Left renal cortex interstitium (tissue), 4 donors: ENCODE data around the gene MED13L. TPM values are rescaled to one million over a fixed set of nuclear protein-coding genes. Genes with fewer than 3 reads are reported as not detected.
"Not testable (repeated sequence)": the region's sequence is repeated elsewhere in the genome, so short reads cannot be mapped to it uniquely, and the experiment has no call there.

Source experiments
- DNase-seq, 4 donors: peaks; one replicate each; pipeline ENCODE4 v3.0.0-alpha.2; 2013; ENCODE audit warnings: low read depth in 4 of 4, low spot score in 2 of 4, missing footprints in 1 of 4
- polyA plus RNA-seq, 4 donors: library from polyadenylated mRNA; unstranded; fragments of 120-200 nt; gene quantifications; one replicate each; pipeline ENCODE4 v1.2.1, GENCODE V29; 2013; ENCODE audit not compliant: insufficient read length in 4 of 4

MED13L gene
- polyA plus RNA-seq, 4 donors: 66.8 to 88.0 (median 75.5) TPM

GRCh38 chr12:116304621-116305020 is 27.1 kb upstream of the MED13L start:
- no peak for DNase-seq

DNA sequence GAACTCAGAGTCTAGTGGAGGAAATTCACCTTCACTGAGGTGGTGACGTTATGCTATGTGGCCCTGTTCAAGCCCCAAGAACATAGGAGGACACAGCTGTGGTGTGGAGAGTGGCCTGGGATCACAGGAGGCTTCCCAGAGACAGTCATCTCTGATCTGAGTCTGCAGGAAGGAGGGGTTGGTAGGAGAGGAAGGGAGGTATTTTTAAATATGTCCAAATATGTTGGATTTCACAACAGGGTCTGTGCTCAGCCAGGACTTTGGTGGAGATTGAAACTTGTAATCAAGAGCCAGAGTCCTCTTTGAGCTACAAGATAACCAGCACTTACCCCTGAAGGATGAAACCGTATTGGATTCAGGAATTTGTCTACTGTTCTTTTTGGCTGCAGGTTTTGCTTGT is 26.4 kb upstream of the MED13L start:
- no peak for DNase-seq

- DNase-seq: no peak
These were observed 25.6 kb upstream of the MED13L start for GRCh38 chr12:116303066-116303465.

- DNase-seq: no peak
These were observed 24.9 kb upstream of the MED13L start for GRCh38 chr12:116302166-116303058.

- DNase-seq: no peak
These were observed 24.1 kb upstream of the MED13L start for GRCh38 chr12:116301621-116302020.

- DNase-seq: no peak
These were observed 22.3 kb upstream of the MED13L start for GRCh38 chr12:116299665-116300328.

DNA sequence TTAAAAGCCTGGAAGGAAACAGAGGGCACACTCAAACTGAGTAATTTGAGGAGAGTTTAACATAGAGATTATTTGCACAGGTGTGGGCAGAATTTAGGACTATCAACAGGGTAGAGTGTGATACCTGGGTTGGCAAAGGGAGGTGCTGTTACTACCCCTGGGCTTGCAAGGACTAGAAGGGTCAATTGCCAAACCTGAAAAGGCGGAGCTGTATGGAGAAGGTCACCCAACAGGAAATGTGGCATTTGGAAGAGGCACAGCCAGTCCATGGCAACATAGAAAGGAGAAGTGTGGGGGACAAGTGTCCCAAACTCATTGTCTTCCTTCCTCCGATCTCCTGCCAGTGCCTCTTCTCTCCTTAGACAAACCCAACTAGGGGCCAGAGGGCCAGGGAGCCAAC is 21.6 kb upstream of the MED13L start:
- DNase-seq: no peak

GRCh38 chr12:116298578-116298977 is 21.1 kb upstream of the MED13L start:
- no peak for DNase-seq

- no peak for DNase-seq
These were observed 19.8 kb upstream of the MED13L start for GRCh38 chr12:116297224-116297834.

DNA sequence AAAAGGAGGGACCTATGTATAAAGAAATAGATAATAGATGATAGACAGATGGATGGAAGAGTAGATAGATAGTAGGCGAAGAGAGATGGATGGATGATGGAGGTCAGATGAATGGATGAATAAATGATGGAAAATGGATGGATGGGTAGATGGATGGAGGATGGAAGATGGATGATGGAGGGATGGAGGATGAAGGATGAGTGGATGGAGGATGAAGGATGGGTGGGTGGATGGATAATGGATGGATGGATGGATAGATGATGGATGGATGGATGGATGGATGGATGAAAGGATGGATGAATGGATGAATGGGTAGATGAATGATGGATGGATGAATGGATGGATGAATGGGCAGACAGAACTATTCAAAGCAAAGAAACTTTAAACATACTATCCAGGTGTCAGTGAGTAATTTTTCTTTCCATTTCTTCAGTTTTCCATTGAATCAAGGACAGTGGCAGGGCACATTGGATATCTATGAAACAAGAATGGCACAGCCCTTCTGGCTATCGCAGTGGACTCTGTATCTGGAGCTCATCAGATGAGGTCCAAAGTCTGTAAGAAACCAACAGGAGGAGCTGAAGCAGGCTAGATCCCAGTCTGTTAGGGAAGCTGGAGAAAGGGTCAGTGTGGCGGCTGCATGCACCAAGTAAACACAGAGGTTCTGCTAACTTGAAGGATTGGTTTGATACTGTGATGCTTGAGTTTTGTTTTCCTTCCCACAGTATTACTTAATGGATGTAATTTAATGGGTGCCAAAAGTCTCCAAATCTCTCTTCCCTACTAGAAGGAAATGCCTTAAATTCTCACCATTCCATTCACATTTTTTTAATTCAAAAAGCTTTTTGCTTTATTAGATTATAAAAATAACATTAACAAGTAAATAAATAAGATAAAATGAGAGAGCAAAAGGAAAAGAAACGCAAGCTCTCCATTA is 18.1 kb upstream of the MED13L start:
- no peak for DNase-seq

DNA sequence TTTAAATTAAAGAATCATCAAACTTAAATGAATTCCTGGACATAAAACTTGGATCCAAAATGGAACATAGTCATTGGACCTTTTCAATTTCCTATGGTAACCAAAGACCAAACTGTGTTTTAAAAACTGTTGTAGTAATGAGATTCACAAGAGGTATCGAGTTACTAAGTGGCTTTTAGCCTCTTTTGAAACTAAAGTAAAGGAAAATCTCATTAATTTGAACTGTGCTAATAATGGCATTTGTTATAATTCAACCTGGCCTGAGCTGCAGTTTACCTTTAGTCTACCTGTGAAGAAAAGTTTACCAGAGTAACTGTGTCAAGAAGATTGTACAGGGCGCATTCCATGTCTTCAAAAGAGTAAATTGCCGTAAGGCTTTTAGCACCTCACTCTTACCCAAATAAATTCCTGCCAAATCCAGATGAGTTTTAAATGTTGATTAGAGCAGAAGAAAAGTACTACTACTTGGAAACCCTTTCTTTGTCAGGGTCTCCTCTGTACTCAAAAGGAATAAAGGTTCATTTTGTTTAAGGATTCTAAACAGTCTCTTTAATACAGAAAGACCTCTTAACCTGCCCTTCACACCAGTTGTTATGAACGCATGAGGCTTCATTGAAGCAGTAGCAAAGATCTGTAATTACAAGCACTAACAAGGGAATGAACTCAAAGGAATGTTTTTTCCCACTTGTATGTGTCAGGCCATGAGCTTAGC is 17.1 kb upstream of the MED13L start:
- no peak for DNase-seq

- no peak for DNase-seq
These were observed 16.4 kb upstream of the MED13L start for GRCh38 chr12:116293687-116294453.

GRCh38 chr12:116291218-116291617 is 13.7 kb upstream of the MED13L start:
- no peak for DNase-seq

- no peak for DNase-seq
These were observed 11.2 kb upstream of the MED13L start for GRCh38 chr12:116288735-116289134.

GRCh38 chr12:116287842-116288301 is 10.4 kb upstream of the MED13L start:
- DNase-seq: no peak

DNA sequence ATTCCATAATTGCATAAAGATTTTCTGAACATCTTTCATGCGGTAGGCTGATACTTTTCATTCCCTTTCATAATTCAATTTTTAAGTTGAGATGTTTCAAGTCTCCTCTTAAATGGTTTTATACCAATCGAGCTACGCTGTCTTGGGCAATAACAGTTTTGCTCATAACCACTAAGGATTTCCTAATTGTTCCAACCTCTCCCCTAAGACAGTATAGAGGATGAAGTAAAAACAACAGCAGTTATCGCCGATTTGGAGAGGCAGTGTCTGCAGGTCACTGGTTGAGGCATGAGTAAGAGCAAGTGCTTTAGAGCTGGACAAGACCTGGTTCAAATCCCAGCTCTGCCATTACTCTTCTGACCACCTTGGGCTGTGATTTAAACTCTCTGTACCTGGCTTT is 6.9 kb upstream of the MED13L start:
- no peak for DNase-seq

DNA sequence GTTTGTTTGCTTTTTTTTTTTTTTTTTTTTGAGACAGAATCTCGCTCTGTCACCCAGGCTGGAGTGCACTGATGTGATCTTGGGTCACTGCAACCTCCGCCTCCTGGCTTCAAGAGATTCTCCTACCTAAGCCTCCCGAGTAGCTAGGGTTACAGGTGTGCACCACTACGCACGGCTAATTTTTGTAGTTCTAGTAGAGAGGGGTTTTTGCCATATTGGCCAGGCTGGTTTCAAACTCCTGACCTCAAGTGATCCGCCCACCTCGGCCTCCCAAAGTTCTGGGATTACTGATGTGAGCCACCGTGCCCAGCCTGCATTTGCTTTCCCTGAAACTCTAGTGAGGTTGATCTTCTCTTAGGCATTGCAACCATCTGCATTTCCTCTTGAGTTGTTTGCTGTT is 6.4 kb upstream of the MED13L start:
- not testable (repeated sequence) for DNase-seq

- DNase-seq: no peak
These were observed 5.1 kb upstream of the MED13L start for GRCh38 chr12:116282371-116283286.
